Mucosa of descending colon (tissue), 3 donors: ENCODE measurements around the gene OPA1. TPM values are rescaled to one million over a fixed set of nuclear protein-coding genes. Genes with fewer than 3 reads are reported as not detected.

Experiments
- ATAC-seq: fragments of 200-7000 bp; cut with Tn5 transposase; one replicate; pipeline ENCODE4 v1.9.1; 2020; ENCODE audit warnings: mild to moderate bottlenecking, moderate library complexity
- DNase-seq, 3 donors: peaks; one replicate each; pipeline ENCODE4 v3.0.0-alpha.2; 2020
- H3K36me3 ChIP-seq: fragments of 200-600 bp; one replicate; pipeline ENCODE4 v1.8.0; 2021; ENCODE audit warnings: low read depth, mild to moderate bottlenecking
- H3K4me1 ChIP-seq: fragments of 200-600 bp; one replicate; pipeline ENCODE4 v1.8.0; 2021; ENCODE audit warnings: low read depth, mild to moderate bottlenecking
- H3K4me3 ChIP-seq: fragments of 200-600 bp; one replicate; pipeline ENCODE4 v1.8.0; 2021; ENCODE audit warnings: mild to moderate bottlenecking
- H3K9me3 ChIP-seq: fragments of 200-600 bp; one replicate; pipeline ENCODE4 v1.8.0; 2021; ENCODE audit warnings: mild to moderate bottlenecking
- CTCF ChIP-seq: fragments of 200-600 bp; IDR thresholded peaks from one replicate; pipeline ENCODE4 v1.8.0; 2022; ENCODE audit warnings: antibody characterized with exemption, mild to moderate bottlenecking
- intact Hi-C, 2 donors: fragments of 100-400 bp; cut with DNase I in 1 of 2; cut with micrococcal nuclease in 1 of 2; formaldehyde crosslinking; loops; one replicate each; pipeline versions ENCODE4 v1.11.0 to v1.11.1; 2022; cut with DNase I, micrococcal nuclease
- total RNA-seq, 3 donors: library from RNA; stranded (reverse); fragmentation: NEBNext Ultra II Directional in 2 of 3; extraction: Animal tissue kit (Norgen Biotek cat#: 25700) in 2 of 3; gene quantifications; one replicate each; pipeline versions ENCODE4 v1.2.1 to v1.2.4, GENCODE V29; 2021 to 2023
- donor health status: DM: no; HTN: no; CAD: no; lungs with moderate emphysema.
- donor health status: DM: no; HTN: no; CAD: no.
- donor health status: DM: no; HTN: yes; CAD: no.

OPA1 gene
- total RNA-seq, 3 donors from 2014 or later: 67.8 to 90.8 (median 82.1) TPM

- Histone ChIP-seq H3K4me1 (no peaks in the 10 kb centered on the region), H3K36me3 (no peaks in the 10 kb centered on the region), H3K4me3 (no peak overlapping the region), H3K9me3 (no peaks in the 10 kb centered on the region)
- ATAC-seq: peak; percentile 86
- TF ChIP-seq CTCF: peak; percentile 38
- intact Hi-C loops: loop anchor here (10.0 kb wide), 3 partner anchors 528 to 1008 kb away; no protein-coding TSS in a partner anchor
- peak in 1 of 3 donors; percentile 68 for DNase-seq
These were observed 20.5 kb upstream of the OPA1 start for GRCh38 chr3:193572426-193572908.

DNA sequence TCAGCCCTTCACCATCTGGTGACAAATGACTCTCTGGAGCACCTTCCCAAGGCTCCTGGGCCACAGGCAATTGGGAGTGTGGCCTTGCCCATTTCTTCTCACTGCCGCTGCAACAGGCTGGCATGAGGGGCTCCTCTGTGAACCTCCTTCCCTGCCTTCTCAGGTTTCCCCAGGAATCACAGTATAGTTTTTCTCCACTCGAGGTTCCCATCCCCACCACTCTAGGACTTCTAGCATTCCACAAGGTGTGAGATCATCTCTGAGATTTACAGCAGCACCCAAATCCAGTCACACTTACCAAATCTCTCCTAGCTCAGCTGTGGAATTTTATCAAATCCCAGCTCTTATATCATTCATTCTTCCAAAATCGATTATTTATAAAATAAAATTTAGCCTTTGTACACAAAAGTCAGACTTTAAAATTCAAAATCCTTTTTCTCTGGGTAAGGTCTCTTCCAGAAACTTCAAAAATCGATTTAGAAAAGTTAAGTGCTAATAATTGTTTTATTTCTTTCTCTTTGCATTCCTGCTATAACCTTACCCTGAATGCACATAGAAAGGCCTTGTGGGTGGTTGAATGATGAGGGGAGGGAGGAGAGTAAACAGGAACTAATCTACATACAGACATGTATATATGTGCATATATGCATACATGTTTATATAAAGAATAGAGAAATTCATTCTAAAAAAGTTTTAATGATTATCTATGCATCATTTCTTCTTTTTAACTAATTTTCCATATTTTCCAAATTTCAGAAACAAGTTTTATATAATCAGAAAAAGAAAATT, 19.4 kb upstream of the OPA1 start:
- Histone ChIP-seq H3K4me1 (no peaks in the 10 kb centered on the region), H3K4me3 (no peak overlapping the region), H3K36me3 (no peaks in the 10 kb centered on the region), H3K9me3 (no peaks in the 10 kb centered on the region)
- no peak for TF ChIP-seq CTCF
- ATAC-seq (no peak), DNase-seq (no peak)
- intact Hi-C loops: loop anchor here (10.0 kb wide), 3 partner anchors 529 to 1009 kb away; no protein-coding TSS in a partner anchor

GRCh38 chr3:193574488-193575070, 18.4 kb upstream of the OPA1 start:
- no peak overlapping the region for H3K4me3 ChIP-seq
- DNase-seq (no peak), ATAC-seq (no peak)
- intact Hi-C loops: loop anchor here (10.0 kb wide), 3 partner anchors 530 to 1010 kb away; no protein-coding TSS in a partner anchor
- TF ChIP-seq CTCF: no peak
- H3K36me3 ChIP-seq: no peaks in the 10 kb centered on the region
- no peaks in the 10 kb centered on the region for H3K4me1 ChIP-seq
- no peaks in the 10 kb centered on the region for H3K9me3 ChIP-seq

- DNase-seq (no peak), ATAC-seq (no peak)
- intact Hi-C loops: no loop called here
- TF ChIP-seq CTCF: no peak
- H3K36me3 ChIP-seq: no peaks in the 10 kb centered on the region
- H3K4me3 ChIP-seq: no peak overlapping the region
- no peaks in the 10 kb centered on the region for H3K9me3 ChIP-seq
- H3K4me1 ChIP-seq: no peaks in the 10 kb centered on the region
These were observed 7.5 kb upstream of the OPA1 start for GRCh38 chr3:193585530-193585929.

GRCh38 chr3:193586526-193586925, 6.5 kb upstream of the OPA1 start:
- intact Hi-C loops: no loop called here
- Histone ChIP-seq H3K4me1 (no peaks in the 10 kb centered on the region), H3K9me3 (no peaks in the 10 kb centered on the region), H3K4me3 (no peak overlapping the region), H3K36me3 (no peaks in the 10 kb centered on the region)
- DNase-seq (no peak), ATAC-seq (no peak)
- TF ChIP-seq CTCF: no peak
